Skin epidermis (tissue), 12 donors: ENCODE results near the gene CFAP97D2.
"Not testable (repeated sequence)": the region's sequence is repeated elsewhere in the genome, so short reads cannot be mapped to it uniquely, and the experiment has no call there.

Experiments used
- H3K27ac ChIP-seq, 21 experiments: fragments of 200-600 bp; sonication (generic) in 11 of 21; one replicate each; pipeline ENCODE4 v1.5.0; 2020; ENCODE audit warnings: mild to moderate bottlenecking in 3 of 21, inconsistent platforms in 2 of 21, moderate library complexity in 2 of 21
- H3K4me3 ChIP-seq, 7 experiments: fragments of 200-600 bp; sonication (generic) in 2 of 7; one replicate each; pipeline ENCODE4 v1.5.0; 2020; ENCODE audit warnings: inconsistent platforms in 2 of 7, mild to moderate bottlenecking in 2 of 7, moderate library complexity in 1 of 7

Gene CFAP97D2

DNA sequence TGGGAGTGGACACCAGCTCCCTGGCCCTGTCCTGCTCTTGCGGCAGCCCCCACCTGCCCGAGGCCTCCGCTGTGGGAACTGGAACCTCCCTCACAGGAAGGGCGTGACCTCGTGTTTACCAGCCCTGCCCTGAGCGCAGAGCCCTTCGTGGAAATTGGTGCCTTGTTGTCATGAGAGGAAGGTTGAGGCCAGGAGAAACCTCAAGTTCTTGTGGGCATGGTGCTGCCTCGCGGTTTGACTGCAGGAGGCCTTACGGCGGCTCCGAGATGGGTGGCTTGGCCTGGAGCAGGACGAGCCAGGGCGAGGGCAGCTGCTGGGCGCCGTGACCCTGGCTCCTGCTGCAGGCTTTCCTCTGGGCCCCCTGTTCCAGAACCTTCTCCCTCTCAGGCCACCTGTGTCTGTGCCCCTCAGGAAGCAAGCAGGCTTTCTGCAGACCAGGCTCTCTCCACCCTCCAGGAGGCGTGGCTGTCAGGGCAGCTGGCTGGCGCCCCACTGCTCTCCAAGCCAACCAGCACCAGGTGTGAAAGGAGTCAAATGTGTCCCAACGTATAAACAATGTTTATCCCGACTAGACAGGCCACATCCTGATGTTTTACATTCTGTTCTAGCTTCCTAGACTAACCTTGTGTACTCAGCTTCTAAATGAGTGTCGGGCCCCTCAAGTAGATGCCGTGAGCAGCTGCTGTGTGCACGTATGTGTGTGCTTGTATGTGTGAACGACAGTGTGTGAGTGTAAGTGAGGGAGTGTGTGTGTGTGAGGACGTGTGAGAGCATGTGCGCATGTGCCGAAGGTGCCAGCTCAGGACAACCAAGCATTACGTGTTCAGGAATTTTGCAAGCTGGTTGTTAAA, 36.2 kb upstream of the CFAP97D2 start:
- Histone ChIP-seq H3K27ac (peak overlapping the region in 12 of 21 experiments; percentile 9 to 87 (median 73)), H3K4me3 (no peak overlapping the region)

DNA sequence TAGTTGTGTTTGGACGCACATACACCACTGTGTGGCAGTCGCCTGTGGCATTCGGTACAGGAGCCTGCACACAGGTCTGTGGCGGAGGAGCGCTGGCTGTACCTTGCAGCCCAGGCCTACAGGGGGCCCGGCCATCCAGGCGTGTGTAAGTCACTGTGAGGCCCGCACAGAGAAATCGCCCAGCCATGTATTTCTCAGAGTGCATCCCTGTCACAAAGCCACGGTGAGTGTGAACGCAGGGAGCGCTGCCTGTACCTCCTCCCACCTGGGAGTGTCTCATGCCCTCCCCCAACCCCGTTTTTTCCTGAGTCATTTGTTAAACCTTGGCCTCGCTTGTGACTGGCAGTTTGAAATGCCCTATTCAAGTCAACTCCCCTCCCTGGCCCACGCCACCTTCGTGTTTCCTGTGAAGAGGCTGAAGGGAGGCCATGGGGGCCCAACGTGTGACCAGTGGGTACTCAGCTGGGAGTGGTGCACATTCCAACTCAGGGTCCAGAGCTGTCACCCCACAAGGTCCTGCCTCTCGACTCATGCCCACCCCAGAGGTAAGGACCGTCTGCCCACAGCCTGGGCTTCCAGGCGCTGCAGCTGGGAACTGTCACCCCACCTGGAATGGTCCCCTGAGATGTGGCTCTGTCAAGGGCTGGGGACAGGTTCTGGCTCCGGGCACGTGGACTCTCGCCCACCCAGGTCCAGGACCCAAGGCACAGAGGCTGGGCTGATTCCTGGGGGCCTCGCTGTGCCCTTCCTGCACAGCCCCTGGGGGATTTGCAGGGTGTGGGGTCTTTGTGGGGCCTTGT, 35.1 kb upstream of the CFAP97D2 start:
- Histone ChIP-seq H3K4me3 (no peak overlapping the region), H3K27ac (peak overlapping the region in 9 of 21 experiments; percentile 8 to 84 (median 74))

DNA sequence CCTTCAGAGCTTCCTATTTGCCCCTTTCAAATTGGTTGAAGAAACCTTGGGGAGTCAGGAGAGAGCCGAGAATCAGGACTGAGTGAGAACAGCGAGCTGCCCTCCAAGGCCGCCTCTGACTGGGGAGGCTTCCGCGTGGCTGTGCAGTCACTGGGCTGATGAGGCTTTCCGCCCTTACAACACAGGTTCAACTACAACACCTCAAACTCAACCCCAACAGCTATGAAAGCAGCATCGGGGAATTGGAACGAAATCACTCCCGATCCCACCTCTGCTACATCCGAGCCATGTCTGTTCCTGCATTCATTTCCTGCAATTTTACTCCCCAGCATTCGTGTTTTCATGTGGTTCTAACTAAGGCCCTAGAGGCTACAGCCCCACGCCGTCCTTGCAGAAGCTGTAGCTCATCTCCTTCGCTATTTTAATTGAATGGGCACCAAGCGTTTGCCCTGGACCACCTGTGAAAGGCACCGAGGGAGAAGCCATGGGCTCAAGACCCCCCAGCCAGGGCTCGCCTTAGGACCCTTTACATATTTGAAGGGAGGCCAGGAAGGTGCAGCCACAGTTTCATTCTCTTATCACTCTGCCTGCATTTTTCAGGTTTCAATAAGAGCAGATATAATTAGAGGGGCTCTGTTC, 34.3 kb upstream of the CFAP97D2 start:
- H3K4me3 ChIP-seq = no peak overlapping the region
- peak overlapping the region in 8 of 21 experiments; percentile 8 to 84 (median 73) for H3K27ac ChIP-seq

DNA sequence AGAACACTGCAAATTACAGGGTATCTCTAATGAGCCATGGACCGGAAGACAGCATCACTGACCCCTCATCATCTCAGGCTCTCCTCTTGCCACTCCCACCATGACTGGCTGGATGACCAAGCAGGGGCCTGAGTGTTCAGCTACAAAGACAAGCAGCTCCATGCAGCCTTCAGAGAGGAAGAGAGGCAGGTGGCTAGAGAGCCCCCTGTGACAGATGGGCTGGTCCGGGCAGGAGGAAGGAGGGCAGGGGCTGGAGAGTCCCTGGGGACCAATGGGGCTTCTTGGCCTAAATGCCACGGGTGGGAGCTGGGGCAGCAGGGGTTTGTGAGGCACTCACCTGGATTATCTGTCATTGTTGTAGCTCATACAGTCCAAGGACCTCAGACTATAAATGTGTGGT, 33.8 kb upstream of the CFAP97D2 start:
- Histone ChIP-seq H3K27ac (peak overlapping the region in 3 of 21 experiments; percentile 5 to 84 (median 83)), H3K4me3 (no peak overlapping the region)

DNA sequence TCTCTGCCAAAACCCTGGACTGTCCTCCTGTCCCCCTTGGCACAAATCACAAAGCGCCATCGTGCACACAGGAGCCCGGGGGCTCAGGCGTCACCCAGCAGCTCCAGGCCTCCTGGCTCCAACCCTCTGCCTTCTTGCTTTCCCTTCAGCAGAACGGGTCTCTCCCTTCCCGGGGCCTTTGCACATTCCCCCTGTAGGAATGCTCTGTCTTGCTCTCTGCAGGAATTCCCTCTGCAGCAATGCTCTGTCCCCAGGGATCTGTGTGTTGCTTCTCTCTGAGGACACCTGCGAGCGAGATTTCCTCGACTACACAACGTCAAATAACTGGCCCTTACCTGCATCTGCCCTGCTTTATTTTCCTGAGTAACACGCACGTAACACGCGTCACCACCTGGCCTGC, 33.3 kb upstream of the CFAP97D2 start:
- peak overlapping the region in 2 of 21 experiments; percentile 37 to 84 for H3K27ac ChIP-seq
- no peak overlapping the region for H3K4me3 ChIP-seq

DNA sequence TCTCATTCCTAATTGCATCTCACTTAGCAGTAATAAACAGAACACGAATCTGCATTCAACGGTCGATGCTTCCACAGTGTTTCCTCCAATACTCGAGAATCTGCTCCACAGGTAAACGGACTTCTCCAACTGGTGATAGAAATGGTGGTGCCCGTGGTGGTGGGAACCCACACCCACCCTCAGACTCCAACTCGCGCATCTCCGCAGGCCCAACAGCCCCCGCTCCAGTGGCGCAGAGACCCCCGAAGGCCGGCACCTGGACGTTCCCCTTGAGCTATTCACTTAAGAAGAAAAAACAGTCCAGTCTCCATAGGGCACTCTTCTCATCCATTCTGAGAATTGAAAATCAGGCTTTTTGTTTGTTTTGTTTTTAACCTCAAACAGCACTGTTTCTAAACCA, 32.9 kb upstream of the CFAP97D2 start:
- Histone ChIP-seq H3K27ac (peak overlapping the region in 3 of 21 experiments; percentile 37 to 84 (median 39)), H3K4me3 (no peak overlapping the region)

DNA sequence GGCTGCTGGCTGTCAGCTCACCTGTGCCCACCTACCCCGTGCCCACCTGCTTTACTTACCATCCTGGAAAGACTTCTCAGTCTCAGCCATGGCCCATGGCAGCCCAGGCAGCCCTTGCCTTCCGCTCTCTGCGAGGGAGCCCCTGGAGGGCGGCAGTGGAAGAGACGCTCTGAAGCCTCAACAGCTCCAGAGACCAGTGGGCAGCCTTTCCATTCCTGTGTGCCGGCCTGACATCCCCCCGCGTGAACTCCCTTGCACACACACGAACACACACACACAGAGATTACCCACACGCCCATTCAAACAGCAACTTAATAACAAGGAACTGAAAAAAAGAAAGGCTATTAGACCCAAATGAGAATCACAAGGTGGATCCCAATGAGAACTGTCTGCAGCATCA, 32.4 kb upstream of the CFAP97D2 start:
- no peak overlapping the region for H3K4me3 ChIP-seq
- peak overlapping the region in 3 of 21 experiments; percentile 37 to 84 (median 39) for H3K27ac ChIP-seq

DNA sequence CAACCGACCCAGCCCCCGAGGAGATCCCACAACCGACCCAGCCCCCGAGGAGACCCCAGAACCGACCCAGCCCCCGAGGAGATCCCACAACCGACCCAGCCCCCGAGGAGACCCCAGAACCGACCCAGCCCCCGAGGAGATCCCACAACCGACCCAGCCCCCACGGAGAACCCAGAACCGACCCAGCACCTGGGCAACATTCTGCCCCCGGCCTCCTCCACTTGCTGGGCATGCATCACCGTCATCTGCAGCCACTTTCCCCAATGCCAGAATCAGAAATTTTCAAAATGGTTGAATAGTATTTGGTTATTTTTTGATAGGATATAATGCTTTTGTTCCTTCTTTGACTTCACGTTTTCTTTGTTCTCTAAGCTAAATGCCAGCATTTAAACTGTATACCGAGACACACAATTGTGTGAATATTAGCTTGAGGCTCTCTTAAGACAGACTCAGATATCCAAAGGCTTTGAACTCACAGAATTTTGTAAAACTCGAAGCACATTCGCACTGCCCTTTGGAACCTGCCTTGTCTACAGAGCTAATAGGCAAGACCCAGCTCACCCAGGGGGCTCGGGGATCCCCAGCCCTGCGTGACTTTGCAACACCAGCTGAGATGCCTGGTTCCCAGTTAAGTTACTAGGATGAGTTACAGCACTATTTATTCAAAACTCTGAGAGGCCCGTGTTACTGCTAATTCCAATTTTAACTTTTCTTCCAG, 31.1 kb upstream of the CFAP97D2 start:
- Histone ChIP-seq H3K27ac (peak overlapping the region in 7 of 21 experiments; percentile 14 to 84 (median 70)), H3K4me3 (no peak overlapping the region)

DNA sequence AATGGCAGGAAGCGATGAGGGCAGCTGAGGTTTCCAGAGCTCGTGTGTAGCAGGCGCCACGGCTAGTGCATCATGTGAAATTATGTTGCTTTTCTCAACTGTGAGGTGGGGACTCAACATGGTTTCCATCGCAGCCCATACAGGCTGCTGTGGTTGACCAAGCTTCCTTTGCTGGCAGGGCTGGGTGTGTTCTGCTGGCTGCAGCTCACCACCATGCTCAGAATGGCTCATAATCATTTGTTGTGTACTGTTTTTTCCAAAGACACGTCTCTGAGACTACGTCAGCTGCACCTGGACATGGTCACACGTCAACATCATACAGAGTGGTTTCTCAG, 30.6 kb upstream of the CFAP97D2 start:
- peak overlapping the region in 7 of 21 experiments; percentile 14 to 84 (median 70) for H3K27ac ChIP-seq
- H3K4me3 ChIP-seq = no peak overlapping the region

DNA sequence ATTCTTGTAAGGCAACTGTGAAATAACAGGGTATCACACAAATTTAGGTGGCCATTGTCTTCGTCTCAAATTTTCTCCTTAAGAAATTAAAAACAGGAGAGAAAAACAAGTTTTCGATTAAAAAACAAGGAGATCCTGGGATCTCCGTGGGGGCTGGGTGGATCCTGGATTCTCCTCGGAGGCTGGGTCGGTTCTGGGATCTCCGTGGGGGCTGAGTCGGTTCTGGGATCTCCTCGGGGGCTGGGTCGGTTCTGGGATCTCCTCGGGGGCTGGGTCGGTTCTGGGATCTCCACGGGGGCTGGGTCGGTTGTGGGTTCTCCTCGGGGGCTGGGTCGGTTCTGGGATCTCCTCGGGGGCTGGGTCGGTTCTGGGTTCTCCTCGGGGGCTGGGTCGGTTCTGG, 30.2 kb upstream of the CFAP97D2 start:
- H3K4me3 ChIP-seq = not testable (repeated sequence)
- peak overlapping the region in 6 of 21 experiments; percentile 51 to 81 (median 66) for H3K27ac ChIP-seq

DNA sequence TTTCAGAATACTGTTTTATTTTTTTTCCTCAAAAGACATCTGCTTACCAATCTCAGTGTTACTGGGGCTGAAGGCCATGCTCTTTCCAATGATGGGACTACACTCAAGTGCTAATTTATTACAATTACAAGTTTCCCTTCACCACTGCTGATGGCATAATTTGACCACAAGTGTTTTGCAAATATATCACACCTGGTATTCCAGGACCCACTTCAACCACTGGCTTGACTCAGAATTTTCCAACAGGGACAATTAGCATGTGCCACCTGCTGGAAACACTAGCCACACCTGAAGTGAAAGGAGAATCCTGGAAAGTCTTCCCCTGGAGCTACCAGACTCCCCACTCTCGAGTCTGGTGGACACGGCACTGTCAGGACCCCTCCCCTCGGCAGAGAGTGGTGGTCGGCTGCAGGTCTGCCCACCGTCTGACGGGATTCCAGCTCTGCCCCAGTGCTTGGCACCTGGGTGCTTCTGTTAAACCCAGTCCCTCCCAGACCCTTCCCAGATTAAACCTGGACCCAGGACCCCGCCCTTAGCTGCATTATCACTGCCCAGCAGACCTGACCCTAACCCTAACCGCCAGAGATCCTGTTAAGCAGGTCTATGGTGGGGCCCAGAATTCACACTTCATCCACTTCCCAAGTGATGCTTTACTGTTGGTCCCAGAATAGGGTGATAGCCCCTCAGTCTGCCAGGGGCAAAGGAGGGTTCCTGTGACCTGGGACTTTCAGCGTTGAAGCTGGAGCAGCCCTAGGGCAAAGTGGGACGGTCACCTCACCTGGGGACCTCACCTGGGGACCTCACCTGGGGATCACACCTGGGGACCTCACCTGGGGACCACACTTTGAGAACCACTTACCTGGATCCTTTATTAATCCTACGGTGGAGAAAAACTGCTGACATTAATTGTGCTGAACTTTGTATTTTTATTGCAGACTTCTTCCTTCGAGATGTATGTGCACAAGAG, 29.0 kb upstream of the CFAP97D2 start:
- peak overlapping the region in 8 of 21 experiments; percentile 18 to 78 (median 53) for H3K27ac ChIP-seq
- H3K4me3 ChIP-seq = no peak overlapping the region

DNA sequence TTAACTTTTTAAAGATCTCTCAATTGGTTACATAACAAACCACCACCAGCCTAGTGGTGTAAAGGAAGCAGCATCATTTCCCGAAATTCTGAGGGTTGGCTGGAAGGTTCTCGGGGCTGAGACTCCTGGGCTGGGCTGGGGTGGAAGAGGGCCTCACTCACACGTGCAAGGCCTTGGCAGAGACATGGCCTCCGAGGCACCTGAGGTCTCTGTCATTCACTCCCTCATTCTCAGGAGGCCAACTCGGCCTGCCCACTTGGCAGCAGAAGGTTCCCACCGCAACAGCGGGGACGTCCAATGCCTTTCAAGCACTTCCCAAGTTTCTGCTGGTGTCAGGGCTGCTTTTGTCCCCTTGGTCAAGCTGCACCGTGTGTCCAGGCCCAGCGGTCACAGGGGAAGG, 28.0 kb upstream of the CFAP97D2 start:
- Histone ChIP-seq H3K4me3 (no peak overlapping the region), H3K27ac (peak overlapping the region in 10 of 21 experiments; percentile 10 to 78 (median 52))

DNA sequence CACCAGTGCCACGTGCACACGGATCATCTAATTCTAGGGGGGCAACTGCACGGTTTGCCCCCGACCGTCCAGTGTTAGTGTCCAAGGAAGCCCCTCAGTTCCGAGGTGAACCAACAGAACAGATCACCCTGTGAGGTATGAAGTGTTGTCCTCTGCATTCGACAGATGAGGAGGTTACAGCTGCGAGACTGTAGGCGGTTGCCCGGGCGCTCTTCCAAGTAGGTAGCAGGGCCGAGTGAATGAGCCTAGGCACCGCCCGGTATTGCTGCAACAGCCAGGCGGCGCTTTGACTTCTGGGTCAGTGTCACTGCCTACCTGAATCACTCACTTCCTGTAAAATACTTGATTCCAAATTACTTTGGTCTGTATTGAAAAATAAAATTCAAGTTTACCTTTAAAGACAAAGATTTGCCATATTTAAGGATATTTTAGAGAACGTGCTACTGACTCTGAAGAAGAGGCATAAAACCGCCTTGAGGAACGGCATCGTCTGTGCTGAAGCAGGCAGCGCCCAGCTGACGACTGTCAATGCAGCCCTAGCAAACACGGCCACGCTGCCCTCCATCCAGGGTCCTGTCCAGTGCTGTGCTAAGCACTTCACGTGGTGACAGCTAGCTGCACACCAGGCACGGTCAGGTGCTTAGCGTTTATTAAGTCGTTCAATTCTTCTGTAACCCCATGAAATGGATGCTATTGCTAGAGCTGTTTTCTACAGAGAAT, 27.3 kb upstream of the CFAP97D2 start:
- Histone ChIP-seq H3K27ac (peak overlapping the region in 11 of 21 experiments; percentile 10 to 78 (median 55)), H3K4me3 (no peak overlapping the region)

DNA sequence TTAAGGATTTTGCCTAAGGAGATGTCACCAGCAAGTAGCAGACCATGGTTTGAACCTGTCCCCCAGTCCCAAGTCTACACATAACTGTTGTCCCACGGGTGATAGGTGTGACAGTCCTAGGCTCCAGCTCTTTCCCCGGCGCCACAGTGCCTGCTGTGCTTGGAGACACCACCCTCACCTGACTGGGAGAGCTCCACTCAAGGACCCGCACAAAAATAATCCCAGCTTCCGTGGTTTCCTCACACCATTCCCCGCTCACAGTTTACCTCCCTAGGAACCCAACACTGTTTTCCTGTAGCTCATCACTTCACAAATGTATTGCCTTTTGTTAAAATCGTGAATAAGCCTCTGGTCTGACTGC, 26.8 kb upstream of the CFAP97D2 start:
- H3K27ac ChIP-seq = peak overlapping the region in 9 of 21 experiments; percentile 27 to 78 (median 55)
- no peak overlapping the region for H3K4me3 ChIP-seq

DNA sequence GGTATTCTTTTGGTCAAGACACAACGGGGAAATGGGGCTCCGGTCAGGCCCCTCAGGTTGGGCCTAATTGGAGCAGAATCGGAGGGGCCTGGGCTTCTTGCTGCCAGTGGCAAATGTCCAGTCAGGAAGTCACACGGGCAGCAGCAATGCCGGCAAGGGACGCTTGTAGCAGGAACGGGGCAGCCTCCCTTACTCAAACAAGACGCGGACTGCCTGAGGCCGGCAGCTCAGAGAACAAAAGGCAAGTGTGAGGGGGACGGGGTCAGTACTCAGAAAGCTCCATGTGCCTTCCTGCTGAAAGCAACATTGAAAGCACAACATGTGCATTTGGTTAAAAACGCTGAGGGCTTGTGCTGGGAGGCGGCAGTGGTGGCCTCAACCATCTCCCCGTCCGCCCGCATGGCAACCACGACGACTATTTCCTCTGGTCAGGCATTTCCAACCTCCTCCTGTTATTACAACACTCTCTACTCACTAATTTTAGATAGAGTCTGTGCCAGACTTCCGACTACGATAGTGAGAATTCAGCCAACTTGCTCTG, 26.2 kb upstream of the CFAP97D2 start:
- Histone ChIP-seq H3K4me3 (no peak overlapping the region), H3K27ac (peak overlapping the region in 3 of 21 experiments; percentile 1 to 59 (median 10))

DNA sequence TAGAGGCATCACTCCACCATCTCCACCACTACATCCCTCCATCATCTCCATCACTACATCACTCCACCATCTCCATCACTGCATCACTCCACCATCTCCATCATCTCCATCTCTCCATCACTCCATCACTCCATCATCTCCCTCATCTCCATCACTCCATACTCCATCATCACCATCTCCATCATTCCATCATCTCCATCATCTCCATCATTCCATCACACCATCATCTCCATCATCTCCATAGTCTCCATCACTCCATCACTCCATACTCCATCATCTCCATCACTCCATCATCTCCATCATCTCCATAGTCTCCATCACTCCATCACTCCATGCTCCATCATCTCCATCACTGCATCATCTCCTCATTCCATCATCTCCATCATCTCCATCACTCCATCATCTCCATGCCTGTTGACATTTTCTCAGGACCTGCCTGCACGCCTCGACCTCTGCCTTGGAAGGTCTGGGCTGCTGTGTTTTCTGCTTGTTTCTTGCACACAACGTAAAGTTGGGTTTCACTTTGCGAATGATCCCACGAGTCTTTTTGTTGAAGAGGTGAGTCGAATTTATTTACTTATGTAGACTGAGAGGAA, 25.5 kb upstream of the CFAP97D2 start:
- no peak overlapping the region for H3K4me3 ChIP-seq
- H3K27ac ChIP-seq = no peak overlapping the region

DNA sequence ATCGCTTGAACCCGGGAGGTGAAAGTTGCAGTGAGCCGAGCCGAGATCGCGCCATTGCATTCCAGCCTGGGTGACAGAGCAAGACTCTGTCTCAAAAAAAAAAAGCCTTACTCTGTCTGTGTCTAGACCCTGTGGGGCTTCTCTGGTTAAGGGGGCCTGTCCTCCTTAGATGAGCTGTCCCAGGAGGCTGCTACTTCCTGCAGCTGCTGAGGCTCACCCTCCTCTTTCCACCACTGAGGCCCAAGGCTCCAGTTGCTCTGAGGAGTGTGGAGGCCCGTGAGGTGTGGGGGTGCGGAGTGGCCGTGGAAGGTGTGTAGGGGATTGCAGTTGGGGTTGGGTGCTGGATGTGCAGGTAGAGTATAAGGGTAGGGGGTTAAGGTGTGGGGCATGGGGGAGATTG, 24.6 kb upstream of the CFAP97D2 start:
- Histone ChIP-seq H3K27ac (no peak overlapping the region), H3K4me3 (no peak overlapping the region)
